Measurements from ENCODE around the gene KIAA0753.
"Not testable (repeated sequence)": the region's sequence is repeated elsewhere in the genome, so short reads cannot be mapped to it uniquely, and the experiment has no call there.

Gene KIAA0753

DNA sequence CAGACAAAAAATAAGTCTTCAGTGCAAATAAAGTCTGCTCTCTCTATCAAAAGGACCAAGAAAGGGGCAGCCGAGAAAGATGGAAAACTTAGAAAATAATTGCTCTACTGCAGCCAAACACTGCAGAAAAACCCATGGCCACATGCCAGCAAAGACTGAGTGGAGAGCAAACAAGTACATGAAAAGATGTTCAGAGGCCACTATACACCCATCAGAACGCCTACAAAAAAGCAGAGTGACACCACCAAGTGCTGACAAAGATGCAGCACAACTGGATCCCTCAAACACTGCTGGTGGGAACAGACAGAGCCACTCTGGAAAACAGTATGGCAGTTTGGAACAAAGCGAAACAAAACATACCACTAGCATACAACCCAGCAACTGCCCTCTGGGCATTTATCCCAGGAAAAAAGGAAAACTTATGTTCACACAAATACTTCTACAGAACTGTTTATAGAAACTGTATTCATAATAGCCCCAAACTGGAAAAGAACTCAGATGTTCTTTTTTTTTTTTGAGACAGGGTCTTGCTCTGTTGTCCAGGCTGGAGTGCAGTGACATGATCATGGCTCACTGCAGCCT lies 36.7 kb downstream of the KIAA0753 start:
- Mint-ChIP-seq H3K36me3 (ENCODE audit: low read depth) (peaks cover 97% of the 10 kb centered on the region), H3K9me3 (no peaks in the 10 kb centered on the region), H3K27ac (no peak overlapping the region), H3K27me3 (no peaks in the 10 kb centered on the region), H3K4me1 (ENCODE audit: low read depth) (no peaks in the 10 kb centered on the region), H3K4me3 (no peak overlapping the region)
- no peak for DNase-seq

- Mint-ChIP-seq H3K4me1 (ENCODE audit: low read depth) (no peaks in the 10 kb centered on the region), H3K9me3 (no peaks in the 10 kb centered on the region), H3K27ac (no peak overlapping the region), H3K36me3 (ENCODE audit: low read depth) (peaks cover 98% of the 10 kb centered on the region), H3K4me3 (no peak overlapping the region), H3K27me3 (no peaks in the 10 kb centered on the region)
- no peak for DNase-seq
These were observed 38.4 kb downstream of the KIAA0753 start for GRCh38 chr17:6602141-6602540.

DNA sequence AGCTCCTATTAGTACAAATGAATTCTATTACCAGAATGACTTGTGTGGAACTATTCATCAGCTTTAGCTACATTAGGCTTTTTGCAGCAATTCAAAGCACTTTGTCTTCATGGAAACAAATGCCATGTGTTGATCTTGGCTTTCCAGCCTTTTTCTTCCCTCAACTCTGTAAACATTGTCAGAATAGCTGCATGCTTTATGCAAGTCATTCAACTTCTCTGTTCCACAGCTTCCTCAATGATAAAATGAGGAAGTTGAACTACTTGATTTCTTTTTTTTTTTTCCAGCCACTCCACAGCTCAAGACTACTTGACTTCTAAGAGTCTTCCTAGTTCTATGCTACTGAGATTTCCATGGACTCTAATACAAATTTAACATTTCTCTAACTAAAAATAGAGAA lies 41.1 kb downstream of the KIAA0753 start:
- peaks cover 98% of the 10 kb centered on the region for H3K36me3 Mint-ChIP-seq (ENCODE audit: low read depth)
- no peaks in the 10 kb centered on the region for H3K4me1 Mint-ChIP-seq (ENCODE audit: low read depth)
- H3K4me3 Mint-ChIP-seq, result no peak overlapping the region
- DNase-seq, result no peak
- no peak overlapping the region for H3K27ac Mint-ChIP-seq
- H3K9me3 Mint-ChIP-seq, result no peaks in the 10 kb centered on the region
- no peaks in the 10 kb centered on the region for H3K27me3 Mint-ChIP-seq

- no peak for DNase-seq
- peaks cover 94% of the 10 kb centered on the region for H3K36me3 Mint-ChIP-seq (ENCODE audit: low read depth)
- H3K27ac Mint-ChIP-seq, result no peak overlapping the region
- H3K27me3 Mint-ChIP-seq, result no peaks in the 10 kb centered on the region
- no peak overlapping the region for H3K4me3 Mint-ChIP-seq
- no peaks in the 10 kb centered on the region for H3K9me3 Mint-ChIP-seq
- H3K4me1 Mint-ChIP-seq (ENCODE audit: low read depth), result no peaks in the 10 kb centered on the region
These were observed 42.8 kb downstream of the KIAA0753 start for GRCh38 chr17:6597727-6598126.

GRCh38 chr17:6596941-6597340 lies 43.6 kb downstream of the KIAA0753 start:
- H3K9me3 Mint-ChIP-seq, result no peaks in the 10 kb centered on the region
- H3K27me3 Mint-ChIP-seq, result no peaks in the 10 kb centered on the region
- DNase-seq, result no peak
- no peak overlapping the region for H3K27ac Mint-ChIP-seq
- no peak overlapping the region for H3K4me3 Mint-ChIP-seq
- H3K4me1 Mint-ChIP-seq (ENCODE audit: low read depth), result peaks cover under 1% of the 10 kb centered on the region
- H3K36me3 Mint-ChIP-seq (ENCODE audit: low read depth), result peaks cover 94% of the 10 kb centered on the region

- no peak overlapping the region for H3K4me3 Mint-ChIP-seq
- no peak for DNase-seq
- H3K27me3 Mint-ChIP-seq, result no peaks in the 10 kb centered on the region
- H3K9me3 Mint-ChIP-seq, result no peaks in the 10 kb centered on the region
- H3K36me3 Mint-ChIP-seq (ENCODE audit: low read depth), result peaks cover 94% of the 10 kb centered on the region
- no peak overlapping the region for H3K27ac Mint-ChIP-seq
- H3K4me1 Mint-ChIP-seq (ENCODE audit: low read depth), result peaks cover 2% of the 10 kb centered on the region
These were observed 44.0 kb downstream of the KIAA0753 start for GRCh38 chr17:6596511-6596910.

DNA sequence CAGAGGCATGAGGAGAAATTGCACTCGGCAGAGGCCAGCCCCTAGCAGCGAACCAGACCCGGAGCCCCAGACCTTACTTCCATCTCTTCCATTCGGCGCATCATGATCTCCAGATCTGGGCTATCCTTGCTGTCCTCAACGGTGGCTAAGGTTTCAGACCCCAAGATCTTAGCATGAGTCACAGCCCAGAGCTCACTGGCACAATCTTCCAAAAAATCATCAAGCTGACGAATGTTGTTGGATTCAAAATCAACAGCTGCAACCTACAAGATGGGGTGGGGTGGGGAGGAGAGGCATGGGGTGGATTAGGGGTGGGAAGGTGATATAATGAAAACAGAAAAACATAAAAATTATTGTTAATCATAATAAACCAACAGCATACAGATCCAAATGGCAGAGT lies 44.4 kb downstream of the KIAA0753 start:
- Mint-ChIP-seq H3K9me3 (no peaks in the 10 kb centered on the region), H3K27me3 (no peaks in the 10 kb centered on the region), H3K36me3 (ENCODE audit: low read depth) (peaks cover 94% of the 10 kb centered on the region), H3K4me1 (ENCODE audit: low read depth) (peaks cover 2% of the 10 kb centered on the region), H3K4me3 (no peak overlapping the region), H3K27ac (no peak overlapping the region)
- no peak for DNase-seq

DNA sequence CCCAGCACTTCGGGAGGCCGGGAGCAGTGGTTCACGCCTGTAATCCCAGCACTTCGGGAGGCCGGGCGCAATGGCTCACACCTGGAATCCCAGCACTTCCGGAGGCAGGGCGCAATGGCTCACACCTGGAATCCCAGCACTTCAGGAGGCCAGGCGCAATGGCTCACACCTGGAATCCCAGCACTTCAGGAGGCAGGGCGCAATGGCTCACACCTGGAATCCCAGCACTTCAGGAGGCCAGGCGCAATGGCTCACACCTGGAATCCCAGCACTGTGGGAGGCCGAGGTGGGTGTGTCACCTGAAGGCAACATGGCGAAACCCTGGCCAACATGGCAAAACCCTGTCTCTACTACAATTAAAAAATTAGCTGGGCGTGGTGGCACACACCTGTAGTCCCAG lies 47.1 kb downstream of the KIAA0753 start:
- not testable (repeated sequence) for H3K27ac Mint-ChIP-seq; DNase-seq; H3K27me3 Mint-ChIP-seq; H3K4me1 Mint-ChIP-seq (ENCODE audit: low read depth); H3K4me3 Mint-ChIP-seq; H3K9me3 Mint-ChIP-seq
- H3K36me3 Mint-ChIP-seq (ENCODE audit: low read depth), result peaks cover 95% of the 10 kb centered on the region

DNA sequence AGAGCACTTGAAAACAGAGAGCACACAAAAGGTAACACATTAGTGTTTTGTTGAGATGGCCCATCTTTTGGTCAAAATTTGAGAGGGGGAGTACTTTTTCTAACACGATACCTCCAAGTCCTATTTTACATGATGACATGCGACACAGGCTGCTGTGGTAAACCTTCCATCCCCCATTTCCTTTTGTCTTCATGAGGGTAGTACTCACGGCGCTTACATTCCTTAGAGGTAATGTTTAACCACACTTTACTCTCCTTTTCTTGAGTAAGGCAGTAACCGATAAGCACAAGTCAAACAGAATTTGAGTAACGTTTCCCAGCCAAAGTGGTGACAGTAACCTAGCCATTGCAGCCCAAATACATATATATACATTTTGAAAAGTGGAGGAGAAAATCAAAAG lies 48.3 kb downstream of the KIAA0753 start:
- peaks cover 96% of the 10 kb centered on the region for H3K36me3 Mint-ChIP-seq (ENCODE audit: low read depth)
- no peaks in the 10 kb centered on the region for H3K27me3 Mint-ChIP-seq
- H3K4me1 Mint-ChIP-seq (ENCODE audit: low read depth), result peaks cover 2% of the 10 kb centered on the region
- H3K4me3 Mint-ChIP-seq, result no peak overlapping the region
- no peak for DNase-seq
- H3K27ac Mint-ChIP-seq, result no peak overlapping the region
- no peaks in the 10 kb centered on the region for H3K9me3 Mint-ChIP-seq

DNA sequence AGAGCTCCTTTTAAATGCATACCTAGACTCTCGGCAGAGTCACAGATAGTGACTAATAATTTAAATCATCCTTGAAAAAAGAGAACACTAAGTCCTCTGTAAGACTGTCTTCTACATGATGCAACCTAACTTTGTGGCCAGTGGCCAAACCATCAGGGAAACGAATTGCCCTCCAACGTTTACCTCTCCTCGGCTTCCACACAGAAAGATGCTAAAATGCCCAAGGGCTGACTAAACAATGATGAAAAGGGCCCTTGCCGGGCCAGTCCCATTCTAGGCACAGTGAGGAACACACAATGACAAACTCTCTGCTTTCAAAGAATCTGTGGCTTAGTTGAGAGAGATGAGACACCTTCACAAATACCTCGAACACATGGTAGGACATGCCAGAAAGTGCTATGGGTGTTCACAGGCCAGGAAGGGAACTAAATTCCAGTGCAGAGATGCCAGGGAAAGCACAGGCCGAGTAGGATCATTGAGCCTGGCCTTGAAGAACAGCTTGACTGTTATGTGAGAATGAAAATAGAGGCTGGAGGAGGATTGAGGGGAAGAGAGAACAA lies 48.8 kb downstream of the KIAA0753 start:
- Mint-ChIP-seq H3K4me1 (ENCODE audit: low read depth) (peaks cover 2% of the 10 kb centered on the region), H3K27ac (no peak overlapping the region), H3K36me3 (ENCODE audit: low read depth) (peaks cover 95% of the 10 kb centered on the region), H3K4me3 (no peak overlapping the region), H3K9me3 (no peaks in the 10 kb centered on the region), H3K27me3 (no peaks in the 10 kb centered on the region)
- DNase-seq, result no peak

- no peaks in the 10 kb centered on the region for H3K27me3 Mint-ChIP-seq
- DNase-seq, result no peak
- H3K4me3 Mint-ChIP-seq, result no peak overlapping the region
- peaks cover 2% of the 10 kb centered on the region for H3K4me1 Mint-ChIP-seq (ENCODE audit: low read depth)
- H3K27ac Mint-ChIP-seq, result no peak overlapping the region
- H3K36me3 Mint-ChIP-seq (ENCODE audit: low read depth), result peaks cover 95% of the 10 kb centered on the region
- H3K9me3 Mint-ChIP-seq, result peaks cover 2% of the 10 kb centered on the region
These were observed 51.1 kb downstream of the KIAA0753 start for GRCh38 chr17:6589266-6589946.

GRCh38 chr17:6588165-6588564 lies 52.3 kb downstream of the KIAA0753 start:
- Mint-ChIP-seq H3K27ac (no peak overlapping the region), H3K4me1 (ENCODE audit: low read depth) (peaks cover 2% of the 10 kb centered on the region), H3K27me3 (no peaks in the 10 kb centered on the region), H3K9me3 (peaks cover 2% of the 10 kb centered on the region), H3K36me3 (ENCODE audit: low read depth) (peaks cover 98% of the 10 kb centered on the region), H3K4me3 (no peak overlapping the region)
- DNase-seq, result no peak

- Mint-ChIP-seq H3K4me1 (ENCODE audit: low read depth) (peaks cover 2% of the 10 kb centered on the region), H3K9me3 (peaks cover 2% of the 10 kb centered on the region), H3K36me3 (ENCODE audit: low read depth) (peaks cover 99% of the 10 kb centered on the region), H3K4me3 (no peak overlapping the region), H3K27me3 (no peaks in the 10 kb centered on the region), H3K27ac (no peak overlapping the region)
- no peak for DNase-seq
These were observed 53.2 kb downstream of the KIAA0753 start for GRCh38 chr17:6587310-6587709.

DNA sequence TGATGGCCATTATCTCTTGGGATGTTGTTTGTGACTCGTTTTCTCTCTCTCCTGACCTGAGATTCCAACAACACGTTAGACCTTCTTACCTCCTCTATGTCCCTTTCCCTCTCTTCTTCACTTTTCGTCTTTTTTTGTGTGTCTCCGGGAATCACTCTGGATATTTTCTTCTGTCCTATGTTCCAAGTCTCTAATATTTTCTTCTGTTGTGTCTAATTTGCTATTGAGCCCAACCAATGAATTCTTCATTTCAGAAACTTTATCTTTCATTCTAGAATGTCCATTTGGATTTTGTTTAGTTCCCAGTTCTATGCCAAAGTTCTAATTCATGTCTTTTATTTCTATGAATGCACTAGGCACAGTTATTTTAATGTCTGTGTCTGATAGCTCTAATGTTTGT lies 57.1 kb downstream of the KIAA0753 start:
- H3K9me3 Mint-ChIP-seq, result peaks cover 2% of the 10 kb centered on the region
- peaks cover 83% of the 10 kb centered on the region for H3K36me3 Mint-ChIP-seq (ENCODE audit: low read depth)
- DNase-seq, result no peak
- no peak overlapping the region for H3K27ac Mint-ChIP-seq
- no peak overlapping the region for H3K4me3 Mint-ChIP-seq
- H3K27me3 Mint-ChIP-seq, result no peaks in the 10 kb centered on the region
- no peaks in the 10 kb centered on the region for H3K4me1 Mint-ChIP-seq (ENCODE audit: low read depth)

GRCh38 chr17:6580625-6581024 lies 59.9 kb downstream of the KIAA0753 start:
- Mint-ChIP-seq H3K4me1 (ENCODE audit: low read depth) (peaks cover 10% of the 10 kb centered on the region), H3K36me3 (ENCODE audit: low read depth) (peaks cover 77% of the 10 kb centered on the region), H3K4me3 (no peak overlapping the region), H3K27me3 (no peaks in the 10 kb centered on the region), H3K27ac (no peak overlapping the region), H3K9me3 (no peaks in the 10 kb centered on the region)
- no peak for DNase-seq
